ENCODE measurements around the gene EHD1. TPM values are rescaled to one million over a fixed set of nuclear protein-coding genes. Genes with fewer than 3 reads are reported as not detected.

EHD1 gene
- total and polyA plus RNA-seq, 9 of the 15 experiments (the other 6 are each of a cell fraction or from before 2014, with no cell fraction given) = 0.46 to 65.0 (median 16.4) TPM

GRCh38 chr11:64921384-64921783, 43.0 kb upstream of the EHD1 start:
- H3K27ac ChIP-seq (ENCODE audit: extremely low read depth, low read depth, low read length) = no peak overlapping the region
- no peaks in the 10 kb centered on the region for H3K36me3 ChIP-seq (ENCODE audit: control insufficient read depth, insufficient read depth, low read length)
- POLR2A ChIA-PET = no interaction called here
- in situ Hi-C loops (cut with MboI) = no loop called here
- CTCF ChIA-PET (ENCODE audit: low intra/inter-chr PET ratio) = no interaction called here
- 18% methylated on average over 2 of the region's 3 CpGs for WGBS (ENCODE audit: insufficient coverage, low coverage, missing lambda C conversion rate)
- DNase-seq (ENCODE audit: extremely low read depth in 1 of 4, low spot score in 3 of 4) (no peak), ATAC-seq (no peak), FAIRE-seq (no peak)
- intact Hi-C loops (cut with micrococcal nuclease) = no loop called here
- no peak overlapping the region for H2AFZ ChIP-seq (ENCODE audit: low read depth, low read length)
- H3K4me1 ChIP-seq (replicated peaks in 1 of 2; ENCODE audit: control insufficient read depth in 2 of 2, insufficient read depth in 2 of 2, low read length in 2 of 2) = peaks cover 23 to 50% of the 10 kb centered on the region in 2 experiments; a peak in 4 of 5 replicates
- no TSS peak for BruUV-seq (replicated peaks)
- peak overlapping the region in 1 of 2 experiments; percentile 1; a peak in 1 of 4 replicates for H3K9ac ChIP-seq (ENCODE audit: insufficient read depth in 1 of 2, low read depth in 2 of 2, low read length in 2 of 2)
- H3K4me2 ChIP-seq (ENCODE audit: insufficient read depth, low read length) = no peak overlapping the region
- no peaks in the 10 kb centered on the region for H4K20me1 ChIP-seq (replicated peaks; ENCODE audit: control insufficient read depth, insufficient read depth, low read length)
- no peaks in the 10 kb centered on the region for H3K9me1 ChIP-seq (ENCODE audit: control insufficient read depth, insufficient read depth, low read length)
- no peaks in the 10 kb centered on the region for H3K27me3 ChIP-seq (ENCODE audit: control insufficient read depth in 2 of 2, insufficient read depth in 2 of 2, low read length in 2 of 2)
- no peaks in the 10 kb centered on the region for H3K9me3 ChIP-seq (replicated peaks; ENCODE audit: control insufficient read depth, insufficient read depth, low read depth, low read length)
- H3K79me2 ChIP-seq (ENCODE audit: control insufficient read depth, insufficient read depth, low read length) = peaks cover 10% of the 10 kb centered on the region
- H3K4me3 ChIP-seq = no peak overlapping the region
- TF ChIP-seq HNRNPK (IDR thresholded peaks at IDR 0.05; ENCODE audit: low read depth, low read length, poor library complexity, severe bottlenecking) (no peak), LARP7 (IDR thresholded peaks at IDR 0.05) (no peak), BRD4 (IDR thresholded peaks at IDR 0.05) (no peak), ZNF395 (CRISPR knock-in tag; IDR thresholded peaks at IDR 0.05) (no peak), TFE3 (CRISPR knock-in tag; IDR thresholded peaks at IDR 0.05) (no peak), IRF9 (tag; IDR thresholded peaks at IDR 0.05) (no peak), FOXM1 (IDR thresholded peaks at IDR 0.05; ENCODE audit: low read depth) (no peak), FOXM1 (CRISPR knock-in tag; IDR thresholded peaks at IDR 0.05; ENCODE audit: low read depth) (no peak), MAFK (IDR thresholded peaks at IDR 0.05; ENCODE audit: low read length) (no peak)

All from K562 (cell line).